HG03135 (cell line): ENCODE results near the gene IGF1R.

Experiments used
- ATAC-seq: cut with Tn5 transposase; IDR thresholded peaks from one replicate; pipeline ENCODE4 v1.9.1; 2021; ENCODE audit warnings: mild to moderate bottlenecking, moderate library complexity; ENCODE audit not compliant: unreplicated experiment

IGF1R gene

DNA sequence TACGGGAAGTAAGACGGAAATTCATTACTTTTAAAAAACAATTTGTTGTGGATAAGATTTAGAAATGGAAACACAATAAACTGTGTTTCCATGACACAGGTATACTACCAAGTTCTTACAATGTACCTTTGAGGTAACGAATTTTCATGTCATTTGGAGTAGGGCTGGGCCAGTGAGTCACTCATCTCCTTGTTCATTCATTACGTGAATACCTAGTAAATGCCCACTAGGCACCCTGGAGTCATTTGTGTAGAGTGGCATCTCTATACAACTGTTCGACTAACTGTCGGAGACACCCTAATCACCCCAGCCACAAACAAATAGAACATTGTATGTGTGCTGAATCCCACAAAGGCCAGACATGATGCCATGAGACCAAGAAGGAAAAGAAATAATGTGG is 94.8 kb downstream of the IGF1R start:
- no peak for ATAC-seq

- no peak for ATAC-seq
Observed at GRCh38 chr15:98744506-98744905, 96.2 kb downstream of the IGF1R start.

DNA sequence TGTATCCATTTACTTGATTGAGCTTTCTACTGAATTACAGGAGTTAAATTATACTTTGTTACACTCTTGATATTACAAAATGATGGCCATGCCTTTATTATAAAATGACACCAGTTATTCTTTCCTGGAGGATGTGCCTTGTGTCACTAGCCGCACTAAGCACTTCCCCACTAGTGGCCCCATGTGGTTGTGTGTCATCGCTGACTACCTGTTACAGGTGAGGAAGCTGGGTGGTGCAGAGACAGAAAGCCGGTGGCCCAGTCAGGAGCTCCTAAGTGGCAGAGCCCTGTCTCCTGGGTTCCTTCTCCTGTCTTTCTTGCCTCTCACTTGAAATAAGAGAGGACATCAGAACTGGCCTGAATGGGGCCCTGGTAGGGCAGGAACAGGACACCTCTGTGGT is 96.8 kb downstream of the IGF1R start:
- ATAC-seq, result no peak

GRCh38 chr15:98745650-98746374 is 97.5 kb downstream of the IGF1R start:
- no peak for ATAC-seq

DNA sequence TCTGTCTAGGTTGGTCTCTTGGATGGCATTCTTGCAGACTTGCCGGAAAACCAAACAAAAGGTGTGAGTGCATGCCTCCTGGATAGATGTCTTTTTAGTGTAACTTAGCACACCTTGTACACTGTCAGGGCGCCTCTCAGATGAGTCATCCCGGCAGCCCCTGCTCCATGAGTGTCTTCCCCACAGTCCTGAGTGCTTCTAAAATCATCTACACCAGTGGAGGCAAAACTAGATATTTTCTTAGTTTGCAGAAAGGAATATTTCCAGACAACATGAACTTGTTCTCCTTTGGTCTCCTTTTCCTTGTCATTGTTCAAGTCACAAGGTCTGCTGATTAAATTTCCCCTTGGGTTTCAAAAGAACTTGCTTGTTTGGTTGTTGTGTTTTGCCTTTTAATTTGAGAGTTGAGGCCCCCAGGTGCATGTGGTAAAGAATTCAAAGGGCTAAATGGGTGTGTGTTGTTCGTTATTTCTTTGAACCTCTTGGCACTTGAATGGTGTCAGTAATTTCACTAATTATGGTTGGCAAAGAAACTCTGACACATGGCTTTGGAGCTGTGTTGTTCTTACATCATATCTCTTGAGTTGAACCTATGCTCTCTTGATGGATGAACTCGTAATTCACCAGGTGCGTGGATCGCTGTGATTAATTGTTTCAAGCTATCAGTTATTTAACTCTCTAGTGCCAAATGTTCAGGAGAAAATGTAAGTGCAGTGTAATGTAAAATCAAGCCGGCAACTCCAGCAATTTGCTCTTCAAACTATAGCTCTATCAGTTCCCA is 98.2 kb downstream of the IGF1R start:
- ATAC-seq, result no peak

- ATAC-seq, result no peak
Observed at GRCh38 chr15:98751767-98752166, 103.4 kb downstream of the IGF1R start.

- ATAC-seq, result no peak
Observed at GRCh38 chr15:98753726-98754656, 105.7 kb downstream of the IGF1R start.

DNA sequence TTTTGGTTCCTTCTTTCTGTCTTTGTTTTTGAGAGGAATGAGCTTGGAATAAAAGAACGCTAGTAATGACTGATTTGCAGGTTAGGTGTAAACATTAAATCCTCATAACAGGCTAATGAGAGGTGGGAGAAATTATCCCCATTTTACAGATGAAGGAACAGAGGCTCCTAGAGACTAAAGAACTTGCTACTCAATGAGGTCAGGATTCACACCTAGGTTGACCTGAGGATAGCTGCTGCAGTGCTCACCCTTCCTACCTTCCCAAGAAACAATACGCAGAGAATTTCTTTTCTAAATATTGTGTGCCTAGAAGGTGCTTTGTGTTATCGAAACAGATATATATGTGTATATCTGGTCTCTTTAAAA is 106.3 kb downstream of the IGF1R start:
- ATAC-seq, result no peak

DNA sequence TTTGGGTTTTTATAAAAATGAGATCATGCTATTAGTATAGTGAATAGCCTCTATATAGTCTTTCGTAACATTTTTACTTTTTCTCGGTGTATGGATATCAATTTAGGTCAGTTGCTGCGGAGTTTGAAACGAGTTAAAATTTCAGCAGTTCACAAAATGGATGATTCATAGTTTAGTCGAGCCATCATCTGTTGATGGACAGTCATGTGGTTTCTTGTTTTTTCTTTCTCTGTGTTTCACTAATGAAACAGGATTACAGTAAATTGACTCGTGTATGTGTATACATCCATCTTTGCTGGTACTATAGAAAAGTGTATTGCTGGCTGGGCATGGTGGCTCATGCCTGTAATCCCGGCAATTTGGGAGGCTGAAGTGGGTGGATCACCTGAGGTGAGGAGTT is 106.8 kb downstream of the IGF1R start:
- ATAC-seq, result no peak

DNA sequence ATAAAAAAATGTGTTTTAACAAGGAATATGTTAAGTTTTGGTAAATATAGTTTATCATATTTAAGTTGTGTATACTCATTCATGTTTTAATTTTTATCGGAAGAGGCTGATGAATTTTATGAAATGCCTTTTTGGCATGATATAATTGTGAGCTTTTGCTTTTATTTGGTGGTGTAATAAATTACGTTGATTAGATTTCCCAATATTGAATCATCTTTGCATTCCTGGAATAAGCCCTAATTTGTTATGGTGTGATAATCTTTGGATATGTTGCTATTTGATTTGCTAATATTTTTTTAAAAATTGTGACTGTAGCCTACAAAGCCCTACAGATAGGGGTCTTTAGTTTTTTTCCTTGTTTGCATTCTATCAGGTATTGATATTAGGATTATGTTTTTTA is 107.4 kb downstream of the IGF1R start:
- ATAC-seq, result no peak

DNA sequence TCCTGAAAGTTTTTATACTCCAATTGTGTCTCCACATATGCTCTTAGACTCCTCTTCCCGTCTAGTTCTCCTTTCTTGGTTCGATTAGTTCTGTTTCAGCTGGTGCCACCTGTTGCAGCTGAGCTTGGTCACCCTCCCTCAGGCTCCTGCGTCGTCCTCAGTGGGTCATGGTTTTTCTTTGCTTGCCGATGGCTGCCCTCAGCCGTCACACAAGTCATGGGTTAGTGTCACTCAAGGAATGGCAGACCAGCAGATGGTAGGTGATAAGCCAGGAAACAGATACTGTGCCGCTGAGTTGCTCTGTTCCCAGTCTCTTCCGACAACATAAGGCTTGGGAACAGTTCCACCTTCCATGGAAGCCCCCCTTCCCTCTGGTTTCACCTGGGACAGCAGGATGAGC is 109.9 kb downstream of the IGF1R start:
- ATAC-seq, result no peak

- ATAC-seq, result no peak
Observed at GRCh38 chr15:98759277-98759676, 110.9 kb downstream of the IGF1R start.

GRCh38 chr15:98760112-98760826 is 111.9 kb downstream of the IGF1R start:
- no peak for ATAC-seq

- ATAC-seq, result no peak
Observed at GRCh38 chr15:98760975-98761374, 112.6 kb downstream of the IGF1R start.

GRCh38 chr15:98763179-98763578 is 114.8 kb downstream of the IGF1R start:
- ATAC-seq, result no peak

- no peak for ATAC-seq
Observed at GRCh38 chr15:98764291-98764690, 116.0 kb downstream of the IGF1R start.

GRCh38 chr15:98765610-98766009 is 117.3 kb downstream of the IGF1R start:
- no peak for ATAC-seq

- ATAC-seq, result no peak
Observed at GRCh38 chr15:98767692-98768091, 119.4 kb downstream of the IGF1R start.

DNA sequence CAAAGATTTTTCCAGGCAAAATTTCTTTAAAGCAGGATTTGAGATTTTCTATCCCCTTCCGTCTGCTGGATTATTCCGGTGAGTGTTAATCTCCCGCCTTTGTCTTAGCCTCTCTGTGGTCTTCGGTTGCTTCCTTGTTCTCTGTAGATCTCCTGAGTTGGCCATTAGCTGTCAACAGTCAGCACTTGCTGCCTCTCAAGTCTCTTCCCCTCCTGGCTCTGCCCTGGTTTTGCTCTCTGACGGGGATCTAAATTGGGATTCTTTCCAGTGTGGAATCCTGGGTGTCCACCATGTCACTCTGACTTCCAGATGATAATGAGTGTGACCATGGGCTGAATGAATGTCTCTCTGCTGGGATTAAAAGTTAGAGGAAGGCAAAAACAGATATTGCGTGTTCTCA is 121.5 kb downstream of the IGF1R start:
- no peak for ATAC-seq

- ATAC-seq, result no peak
Observed at GRCh38 chr15:98770984-98771383, 122.6 kb downstream of the IGF1R start.

DNA sequence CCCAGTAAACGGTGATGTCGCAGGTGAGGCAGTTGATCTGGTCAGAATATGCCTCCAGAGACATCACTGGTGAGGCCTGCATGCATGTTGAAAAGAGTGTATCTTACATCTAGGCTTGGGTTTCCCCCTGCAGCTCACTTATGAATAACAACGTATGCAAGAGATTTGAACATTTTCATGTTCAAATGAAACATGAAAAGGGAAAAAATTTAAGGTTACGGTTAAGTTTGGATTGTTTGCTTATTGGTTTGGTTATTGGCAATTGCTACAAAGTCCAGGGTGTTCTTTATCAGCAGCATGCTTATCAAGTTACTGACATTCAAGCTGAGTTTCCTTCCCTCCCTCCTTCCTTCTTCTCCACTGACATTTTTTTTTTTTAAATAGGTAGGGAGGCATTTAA is 123.2 kb downstream of the IGF1R start:
- ATAC-seq, result no peak
